HTERT RPE-1 (cell line): ENCODE data around the gene PRR23B.

Source experiments
- in situ Hi-C: fragments of 300-500 bp; cut with MboI; formaldehyde crosslinking; loops from 4 replicates; pipeline ENCODE4 v1.14.3; 2020; ENCODE audit warnings: low sequenced_read_pairs

PRR23B gene

DNA sequence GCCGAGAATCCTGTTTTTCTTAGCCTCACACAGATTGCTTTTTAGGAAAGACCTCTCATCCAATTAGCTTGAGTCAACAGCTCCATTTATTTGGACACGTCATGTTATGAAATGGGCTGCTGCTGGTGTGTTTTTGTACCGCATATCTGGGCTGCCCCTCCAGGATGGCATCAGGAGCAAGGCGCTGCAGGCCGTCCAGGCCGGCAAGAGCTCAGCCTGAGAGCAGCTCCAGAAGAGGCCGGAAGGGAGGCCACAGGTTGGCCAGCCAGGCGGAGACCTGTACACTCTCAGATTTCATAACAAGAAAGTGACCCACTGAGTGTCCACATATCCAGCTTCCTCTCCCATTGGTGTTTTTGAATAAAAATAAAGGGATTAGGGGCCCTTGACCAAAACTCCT lies 45.4 kb downstream of the PRR23B start:
- in situ Hi-C loops, result no loop called here

- in situ Hi-C loops, result no loop called here
Observed at GRCh38 chr3:138974462-138974861, 46.3 kb downstream of the PRR23B start.

DNA sequence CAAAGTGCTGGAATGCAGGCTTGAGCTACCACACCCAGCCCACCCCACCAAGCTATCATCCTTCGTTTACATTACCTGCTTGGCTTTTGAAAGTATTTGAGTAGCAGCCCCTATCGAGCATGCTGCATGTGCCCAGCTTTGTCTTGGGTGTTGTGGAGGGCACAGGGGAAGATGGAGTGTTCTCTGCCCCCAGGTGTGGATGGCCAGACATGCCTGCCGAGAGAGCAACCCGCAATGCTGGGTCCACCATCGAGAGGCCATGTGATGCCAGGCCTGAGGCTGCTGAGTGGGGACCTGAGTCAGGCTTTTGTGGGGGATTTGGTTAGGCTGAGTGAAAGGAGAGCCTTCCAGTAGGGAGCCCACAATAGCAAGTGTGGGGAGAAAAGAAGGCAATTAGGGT lies 47.8 kb downstream of the PRR23B start:
- in situ Hi-C loops, result no loop called here

DNA sequence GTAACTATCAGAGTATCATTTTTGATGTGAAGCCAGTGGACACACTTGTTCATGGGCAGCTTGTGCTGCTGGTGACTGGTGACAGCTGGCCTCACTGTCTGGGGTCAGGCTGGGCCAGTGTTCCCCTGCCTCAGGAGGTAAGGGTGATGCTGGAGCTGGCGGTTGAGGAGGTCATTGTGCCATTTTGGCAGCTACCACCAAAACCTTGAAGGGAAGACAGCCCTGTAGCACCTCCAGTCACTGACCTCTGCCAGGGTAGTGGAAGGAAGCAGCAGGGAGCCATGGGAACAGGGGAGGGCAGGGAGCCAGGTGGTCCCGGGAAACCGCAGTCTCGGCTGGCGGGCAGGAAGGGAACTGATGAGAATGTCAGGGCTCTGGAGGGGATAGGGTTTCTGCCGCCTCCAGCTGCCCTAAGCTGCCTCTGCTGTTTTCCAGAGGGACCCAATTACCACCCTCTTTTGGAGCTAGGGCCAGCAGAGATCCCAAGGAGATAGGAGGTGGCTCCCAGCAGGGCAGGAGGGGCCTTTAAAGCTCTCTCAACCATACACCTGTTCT lies 48.9 kb downstream of the PRR23B start:
- in situ Hi-C loops, result no loop called here
